ENCODE results near the gene ZBTB32.

ZBTB32 gene

GRCh38 chr19:35750167-35750566 is 45.8 kb downstream of the ZBTB32 start:
- no peak for DNase-seq (ENCODE audit: extremely low read depth in 1 of 2, low read depth in 1 of 2)

- no peak for DNase-seq (ENCODE audit: extremely low read depth in 1 of 2, low read depth in 1 of 2)
These were observed 47.7 kb downstream of the ZBTB32 start for GRCh38 chr19:35751839-35752745.

- DNase-seq (ENCODE audit: extremely low read depth in 1 of 2, low read depth in 1 of 2): no peak
These were observed 48.5 kb downstream of the ZBTB32 start for GRCh38 chr19:35752746-35753350.

- no peak for DNase-seq (ENCODE audit: extremely low read depth in 1 of 2, low read depth in 1 of 2)
These were observed 49.4 kb downstream of the ZBTB32 start for GRCh38 chr19:35753634-35754369.

DNA sequence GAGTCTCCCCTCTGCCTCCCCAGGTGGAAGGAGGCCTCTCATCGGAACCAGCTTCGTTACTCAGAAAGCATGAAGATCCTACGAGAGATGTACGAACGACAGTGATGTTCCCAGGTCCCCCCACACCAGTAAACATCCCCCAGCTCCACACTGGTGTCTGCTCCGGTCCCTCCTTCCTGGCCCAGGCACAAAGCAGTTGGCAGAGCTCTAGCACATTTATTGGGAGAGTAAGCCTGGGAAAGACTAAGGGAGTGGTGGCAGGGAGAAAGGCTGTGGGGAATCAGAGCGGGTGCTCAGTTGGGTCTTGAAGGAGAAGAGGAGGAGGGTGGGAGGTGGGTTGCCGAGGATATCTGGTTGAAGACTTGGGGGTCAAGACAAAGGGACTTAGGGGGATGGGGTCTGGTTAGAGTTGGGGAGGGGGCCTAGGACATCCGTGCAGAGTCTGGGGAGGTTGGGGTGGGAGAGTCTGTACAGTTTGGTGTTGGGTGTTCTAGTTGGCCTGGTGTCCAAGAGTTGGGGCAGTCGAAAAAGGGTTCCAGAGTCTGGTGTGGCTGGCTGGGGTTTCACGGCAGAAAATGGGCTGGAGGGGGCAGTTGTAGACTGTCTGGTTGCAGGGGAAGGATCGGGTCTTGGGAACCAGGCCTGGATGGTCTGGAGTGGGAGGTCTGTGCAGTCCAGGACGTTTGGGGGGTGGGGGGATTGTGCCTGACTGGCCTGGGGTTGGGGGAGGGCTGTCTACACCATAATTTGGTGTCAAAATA is 50.2 kb downstream of the ZBTB32 start:
- DNase-seq (ENCODE audit: extremely low read depth in 1 of 2, low read depth in 1 of 2): no peak

DNA sequence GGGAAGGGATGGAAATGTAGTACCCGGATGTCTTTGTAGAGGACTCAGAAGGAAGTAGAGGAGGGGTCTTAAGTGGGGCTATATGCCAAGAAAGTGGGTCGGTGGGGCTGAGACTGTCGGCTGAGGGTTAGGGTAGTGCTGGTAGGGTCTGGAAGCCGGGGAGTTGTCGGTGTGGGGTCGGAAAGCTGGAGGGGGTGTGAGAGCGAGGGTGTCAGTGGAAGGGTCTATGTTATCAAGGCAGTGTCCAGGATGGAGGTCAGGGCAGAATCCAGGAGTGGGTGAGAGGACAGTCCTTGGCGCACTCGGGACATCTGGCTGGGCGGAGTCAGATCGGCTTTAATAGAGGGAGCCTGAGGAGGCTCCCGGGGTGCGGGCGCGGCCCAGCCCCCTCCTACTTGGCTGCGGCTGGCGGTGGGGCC is 50.8 kb downstream of the ZBTB32 start:
- no peak for DNase-seq (ENCODE audit: extremely low read depth in 1 of 2, low read depth in 1 of 2)

DNA sequence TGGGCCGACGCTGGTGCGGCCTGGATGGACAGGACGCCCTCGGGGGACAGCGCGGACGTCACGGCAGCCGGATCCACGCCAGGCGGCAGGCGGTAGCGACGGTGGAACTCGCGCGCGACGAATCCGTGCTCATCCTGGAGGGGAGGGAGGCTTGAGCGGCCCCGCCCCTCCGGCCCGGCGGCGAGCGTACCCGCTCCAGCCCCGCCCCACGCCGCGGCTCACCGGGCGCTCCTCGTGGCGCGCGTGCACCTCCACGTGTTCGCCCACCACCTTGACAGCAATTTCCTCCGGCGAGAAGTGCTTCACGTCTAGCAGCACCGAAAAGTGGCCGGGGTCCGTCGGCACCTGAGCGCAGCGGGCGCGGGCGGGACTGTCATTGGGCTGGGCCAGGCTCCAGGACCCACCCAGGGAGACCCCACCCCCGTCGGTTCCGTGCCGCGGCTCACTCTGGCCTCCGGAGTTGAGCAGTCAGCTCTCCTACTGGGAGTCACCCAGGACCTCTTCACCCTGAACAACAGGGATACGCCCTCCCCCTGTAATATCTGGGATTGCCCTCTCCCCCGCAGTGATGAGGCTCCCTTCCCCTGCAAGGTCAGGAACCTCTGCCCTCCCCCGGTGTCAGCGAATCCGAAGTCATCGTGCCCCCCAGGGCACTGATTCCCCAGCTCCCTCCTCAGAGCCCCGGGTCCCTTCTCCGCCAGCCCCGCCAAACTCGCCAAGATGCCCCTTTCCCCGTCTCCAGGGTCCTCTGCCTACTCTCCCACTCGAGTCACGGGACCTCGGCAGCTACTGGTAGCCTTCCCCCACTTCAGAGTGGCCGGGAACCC is 51.4 kb downstream of the ZBTB32 start:
- no peak for DNase-seq (ENCODE audit: extremely low read depth in 1 of 2, low read depth in 1 of 2)

- no peak for DNase-seq (ENCODE audit: extremely low read depth in 1 of 2, low read depth in 1 of 2)
These were observed 52.2 kb downstream of the ZBTB32 start, which contains the start of gene HSPB6 for GRCh38 chr19:35756377-35757230. HSPB6 (minus strand) TSS chr19:35757029; CDS start chr19:35757008, 21 bp downstream.

DNA sequence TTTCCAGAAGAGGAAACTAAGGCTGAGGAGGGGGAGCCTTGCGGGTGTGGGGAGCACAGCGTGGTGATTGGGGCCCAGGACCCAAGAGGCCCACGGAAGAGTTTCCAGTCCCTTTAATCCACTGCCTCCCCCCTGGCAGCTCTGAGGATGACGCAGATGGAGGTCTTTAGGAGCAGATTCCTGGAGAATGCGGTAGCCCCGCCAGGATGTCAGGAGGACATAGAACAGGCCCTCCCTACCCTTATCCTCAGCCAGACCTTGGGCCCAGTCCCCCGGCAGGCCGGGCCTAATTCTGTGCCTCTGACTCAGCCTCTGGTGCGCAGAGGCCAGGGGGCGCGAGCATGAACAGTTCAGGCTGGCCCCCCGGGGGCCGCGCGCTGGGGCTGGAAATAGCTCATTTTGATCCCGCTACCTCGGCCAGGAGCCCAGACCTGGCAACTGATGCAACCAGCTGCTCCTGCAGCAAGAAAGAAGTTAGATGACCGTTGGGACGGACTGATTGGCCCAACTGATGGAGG is 52.9 kb downstream of the ZBTB32 start:
- no peak for DNase-seq (ENCODE audit: extremely low read depth in 1 of 2, low read depth in 1 of 2)

DNA sequence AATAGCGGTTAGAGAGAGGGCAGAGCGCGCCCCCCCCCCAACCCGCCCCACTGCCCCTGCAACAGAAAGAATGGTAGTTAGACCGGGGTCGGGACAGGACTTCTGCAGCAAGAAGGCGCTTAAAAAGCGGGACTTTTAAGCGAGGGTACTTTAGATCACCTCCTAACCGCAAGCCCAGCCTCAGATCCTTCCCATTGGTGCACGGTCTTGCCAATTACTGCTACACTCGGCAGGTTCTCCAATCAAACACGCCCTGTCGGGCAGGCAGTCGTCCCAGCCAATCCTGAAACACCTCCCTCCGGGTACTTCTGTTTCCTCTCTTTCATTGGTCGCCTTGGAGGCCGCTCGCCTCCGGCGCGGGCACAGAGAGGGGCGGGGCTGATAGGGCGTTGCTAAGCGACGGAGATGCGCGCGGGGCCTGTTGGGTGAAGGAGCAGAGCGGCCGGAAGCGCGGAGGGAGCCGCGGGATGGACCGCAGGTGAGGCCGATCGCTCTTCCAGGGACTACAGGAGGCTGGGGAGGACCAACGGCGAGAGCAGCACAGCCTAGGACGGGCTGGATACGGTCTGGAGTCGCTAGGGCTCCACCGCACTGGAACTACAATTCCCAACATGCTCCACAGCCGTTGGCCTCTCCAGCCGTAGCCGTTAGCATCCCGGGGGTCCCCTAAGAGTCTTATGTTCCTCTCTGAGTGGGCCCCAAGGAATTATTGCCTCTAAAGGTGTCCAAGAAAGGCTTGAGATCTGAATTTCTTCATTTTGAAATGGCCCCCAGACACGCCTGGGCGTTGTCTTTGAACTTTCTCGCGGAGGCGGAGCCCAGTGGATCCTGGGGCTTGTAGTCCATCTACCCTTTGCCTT is 53.6 kb downstream of the ZBTB32 start, which contains the start of gene PROSER3:
PROSER3 (plus strand) TSS at position 428 of the 860 bp plus-strand sequence; CDS start at position 468, 40 bp downstream.
- peak; percentile 97 to 99 for DNase-seq (ENCODE audit: extremely low read depth in 1 of 2, low read depth in 1 of 2)

GRCh38 chr19:35759697-35760096 is 55.3 kb downstream of the ZBTB32 start:
- no peak for DNase-seq (ENCODE audit: extremely low read depth in 1 of 2, low read depth in 1 of 2)

DNA sequence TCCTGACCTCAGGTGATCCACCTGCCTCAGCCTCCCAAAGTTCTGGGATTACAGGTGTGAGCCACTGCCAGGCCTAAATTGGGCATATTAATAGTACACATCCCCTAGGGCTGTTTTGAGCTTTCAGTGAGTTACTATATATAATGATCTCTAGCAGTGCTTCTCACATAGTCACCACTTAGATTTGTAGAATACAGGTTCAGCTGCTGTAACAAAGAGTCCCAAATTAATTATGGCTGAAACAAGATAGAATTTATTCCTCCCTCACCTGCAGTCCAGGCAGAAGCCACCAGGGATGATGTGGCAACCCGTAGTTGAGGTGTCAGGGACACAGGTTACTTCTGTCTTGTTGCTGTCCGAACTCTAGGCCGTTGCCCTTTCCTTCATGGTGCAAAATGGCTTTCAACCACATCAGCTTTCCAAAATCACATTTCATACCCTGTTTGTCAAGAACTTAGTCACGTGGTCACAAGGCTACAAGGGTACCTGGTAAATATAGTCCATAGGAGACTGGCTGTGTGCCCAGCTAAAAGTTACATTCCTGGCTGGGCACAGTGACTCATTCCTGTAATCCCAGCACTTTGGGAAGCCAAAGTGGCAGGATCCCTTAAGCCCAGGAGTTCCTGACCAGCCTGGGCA is 56.5 kb downstream of the ZBTB32 start:
- no peak for DNase-seq (ENCODE audit: extremely low read depth in 1 of 2, low read depth in 1 of 2)

DNA sequence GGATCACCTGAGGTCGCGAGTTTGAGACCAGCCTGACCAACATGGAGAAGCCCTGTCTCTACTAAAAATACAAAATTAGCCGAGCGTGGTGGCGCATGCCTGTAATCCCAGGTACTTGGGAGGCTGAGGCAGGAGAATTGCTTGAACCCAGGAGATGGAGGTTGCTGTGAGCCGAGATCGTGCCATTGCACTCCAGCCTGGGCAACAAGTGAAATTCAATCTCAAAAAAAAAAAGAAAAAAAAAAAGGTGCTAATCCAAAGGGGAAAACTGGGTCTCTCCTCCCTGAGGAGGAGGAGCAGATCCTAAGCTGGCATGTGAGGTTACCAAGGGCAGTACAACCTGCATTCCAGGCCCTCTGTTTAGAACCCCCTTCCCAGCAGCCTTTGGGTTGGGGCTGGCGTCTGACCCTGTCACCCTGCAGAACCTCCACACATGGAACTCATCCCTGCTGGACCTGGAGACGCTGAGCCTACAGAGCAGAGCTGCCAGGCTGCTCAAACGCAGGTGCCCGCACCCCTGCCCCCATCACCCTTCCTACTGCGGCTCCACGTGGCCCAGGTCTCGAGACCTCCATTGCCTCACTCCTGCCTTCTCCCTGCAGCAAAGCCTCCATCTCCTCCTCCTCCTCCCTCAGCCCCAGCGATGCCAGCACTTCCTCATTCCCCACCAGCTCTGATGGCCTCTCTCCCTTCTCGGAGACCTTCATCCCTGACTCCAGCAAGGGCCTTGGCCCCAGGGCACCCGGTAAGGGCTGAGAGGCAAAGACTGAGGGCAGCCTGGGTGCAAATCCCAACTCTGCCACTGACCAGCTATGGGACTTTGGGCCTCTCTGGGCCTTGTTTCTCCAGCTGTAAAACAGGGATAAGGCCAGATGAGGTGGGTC is 60.3 kb downstream of the ZBTB32 start:
- DNase-seq (ENCODE audit: extremely low read depth in 1 of 2, low read depth in 1 of 2): no peak

Data from stimulated activated CD8-positive, alpha-beta memory T cell treated with anti-CD3 and anti-CD28 coated beads, Interleukin-7, amount 100 ng/mL, for 48 hours (primary cell).